ENCODE results near the gene FMNL2.

The FMNL2 gene

DNA sequence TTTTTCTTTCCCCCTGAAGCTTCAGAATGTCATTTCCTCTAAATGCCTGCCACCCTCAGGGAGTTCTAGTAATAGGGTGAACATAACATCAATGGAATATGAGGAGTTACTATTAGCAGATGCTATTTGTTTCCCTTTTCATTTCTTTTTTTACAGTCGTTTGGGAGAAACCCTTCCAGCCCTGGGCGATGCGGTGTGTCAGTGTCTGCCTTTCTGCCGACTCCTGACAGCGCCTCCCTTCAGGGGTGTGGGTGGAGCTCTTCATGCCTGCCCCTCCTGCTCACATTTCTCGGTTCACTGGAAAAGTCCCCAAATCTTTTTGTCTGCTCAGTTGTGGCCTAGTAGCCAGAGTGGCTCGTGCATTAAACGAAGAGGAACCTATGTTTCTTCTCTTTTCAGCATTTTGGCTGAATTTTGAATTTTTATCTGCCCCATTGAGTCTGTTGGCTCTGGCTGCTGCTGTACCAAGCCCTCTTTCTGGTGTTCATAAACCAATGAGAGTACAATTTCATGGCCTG is 72.3 kb downstream of the FMNL2 start:
- H3K4me3 ChIP-seq (ENCODE audit: low read depth, low read length), result peak overlapping the region; percentile 22

DNA sequence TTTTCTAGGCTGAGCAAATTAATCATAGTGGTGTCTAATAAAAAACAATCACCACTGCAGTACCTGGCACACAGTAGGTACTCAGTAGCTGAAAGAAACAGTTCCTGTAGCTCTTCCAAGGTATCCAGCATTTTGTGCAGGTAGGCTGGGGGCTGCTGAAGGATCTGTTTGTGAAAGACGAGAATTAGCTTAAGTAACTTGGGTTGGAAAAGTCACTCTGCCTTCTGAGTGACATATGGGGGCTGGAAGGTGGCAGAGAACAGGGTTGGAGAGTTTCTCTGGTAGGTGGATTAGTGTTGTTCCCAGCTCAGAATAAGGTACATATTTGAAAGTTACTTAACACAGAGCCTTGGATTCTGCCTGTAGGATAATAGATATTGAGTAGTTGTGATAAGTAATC is 72.8 kb downstream of the FMNL2 start:
- Histone ChIP-seq H3K27ac (no peak overlapping the region), H3K27me3 (replicated peaks) (no peaks in the 10 kb centered on the region), H3K36me3 (replicated peaks) (no peaks in the 10 kb centered on the region), H3K4me3 (ENCODE audit: low read depth, low read length) (no peak overlapping the region)
- in situ Hi-C loops (cut with HindIII; ENCODE audit: low pct_ligation_motif_present, low sequenced_read_pairs), result no loop called here
- TF ChIP-seq, protein P1, sequence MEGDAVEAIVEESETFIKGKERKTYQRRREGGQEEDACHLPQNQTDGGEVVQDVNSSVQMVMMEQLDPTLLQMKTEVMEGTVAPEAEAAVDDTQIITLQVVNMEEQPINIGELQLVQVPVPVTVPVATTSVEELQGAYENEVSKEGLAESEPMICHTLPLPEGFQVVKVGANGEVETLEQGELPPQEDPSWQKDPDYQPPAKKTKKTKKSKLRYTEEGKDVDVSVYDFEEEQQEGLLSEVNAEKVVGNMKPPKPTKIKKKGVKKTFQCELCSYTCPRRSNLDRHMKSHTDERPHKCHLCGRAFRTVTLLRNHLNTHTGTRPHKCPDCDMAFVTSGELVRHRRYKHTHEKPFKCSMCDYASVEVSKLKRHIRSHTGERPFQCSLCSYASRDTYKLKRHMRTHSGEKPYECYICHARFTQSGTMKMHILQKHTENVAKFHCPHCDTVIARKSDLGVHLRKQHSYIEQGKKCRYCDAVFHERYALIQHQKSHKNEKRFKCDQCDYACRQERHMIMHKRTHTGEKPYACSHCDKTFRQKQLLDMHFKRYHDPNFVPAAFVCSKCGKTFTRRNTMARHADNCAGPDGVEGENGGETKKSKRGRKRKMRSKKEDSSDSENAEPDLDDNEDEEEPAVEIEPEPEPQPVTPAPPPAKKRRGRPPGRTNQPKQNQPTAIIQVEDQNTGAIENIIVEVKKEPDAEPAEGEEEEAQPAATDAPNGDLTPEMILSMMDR (IDR thresholded peaks at IDR 0.05; ENCODE audit: low read depth, low read length, missing control alignments), result no peak
- DNase-seq, result no peak

More for the DNA sequence above, 72.3 kb downstream of the FMNL2 start:
- H3K27me3 ChIP-seq (replicated peaks), result no peaks in the 10 kb centered on the region
- no peaks in the 10 kb centered on the region for H3K36me3 ChIP-seq (replicated peaks)
- TF ChIP-seq, protein P1 (IDR thresholded peaks at IDR 0.05; ENCODE audit: low read depth, low read length, missing control alignments), result peak; percentile 9
- H3K27ac ChIP-seq, result no peak overlapping the region
- peak; percentile 53 for DNase-seq
- in situ Hi-C loops (cut with HindIII; ENCODE audit: low pct_ligation_motif_present, low sequenced_read_pairs), result no loop called here

DNA sequence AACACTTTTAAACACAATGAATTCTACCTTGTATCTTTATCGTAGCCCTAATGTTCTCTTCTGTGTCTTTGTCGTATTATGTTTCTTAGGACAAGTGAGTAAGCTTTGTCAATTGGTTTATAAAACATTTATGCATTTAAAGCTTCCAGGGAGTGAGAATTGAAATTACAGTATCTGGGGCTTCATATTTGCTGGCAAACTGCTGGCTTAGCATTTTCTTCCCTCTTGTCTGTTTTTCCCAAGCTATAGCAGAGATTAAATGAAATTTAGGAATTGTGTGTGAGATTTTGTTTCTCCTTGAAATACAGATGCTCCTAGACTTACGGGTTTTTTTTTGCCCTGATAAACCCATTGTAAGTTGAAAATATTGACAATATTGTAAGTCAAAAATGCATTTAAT is 73.3 kb downstream of the FMNL2 start:
- no peak for DNase-seq
- TF ChIP-seq, protein P1 (IDR thresholded peaks at IDR 0.05; ENCODE audit: low read depth, low read length, missing control alignments), result no peak

DNA sequence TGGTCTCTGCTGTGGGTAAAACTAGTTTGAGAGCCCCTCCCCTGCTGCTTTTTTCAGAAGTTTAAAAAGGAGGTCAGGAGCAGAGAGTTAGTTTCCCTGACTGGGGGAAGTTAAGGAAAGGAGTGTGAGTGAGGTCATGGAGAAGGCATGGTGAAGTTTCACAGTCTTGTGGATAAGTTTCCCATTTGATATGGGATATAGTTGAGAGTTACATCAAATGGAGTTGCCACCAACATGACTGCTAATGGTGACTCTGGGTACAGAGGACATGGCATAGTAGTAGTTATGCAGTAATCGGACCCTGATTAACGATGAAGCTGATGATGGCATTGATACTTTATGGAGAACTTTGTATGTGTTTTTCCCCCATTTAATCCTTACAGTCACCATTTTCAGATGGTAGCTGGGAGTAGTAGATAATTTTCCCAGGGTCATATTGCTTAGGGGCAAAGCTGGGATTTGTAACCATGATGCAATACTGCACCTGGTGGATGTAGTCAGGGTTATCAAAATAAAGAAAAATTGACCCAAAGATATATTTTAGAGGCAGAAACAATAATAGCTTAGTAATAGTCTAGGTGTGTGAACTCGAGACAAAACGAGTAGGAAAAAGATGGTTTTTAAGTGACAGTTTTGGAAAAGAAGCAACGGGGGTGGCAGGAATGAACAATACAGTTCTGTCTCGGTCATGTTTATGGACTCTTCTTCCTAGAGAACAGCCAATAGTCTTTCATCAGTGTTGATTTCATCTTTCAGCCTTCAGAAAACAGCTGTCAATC is 74.6 kb downstream of the FMNL2 start:
- TF ChIP-seq, protein P1 (IDR thresholded peaks at IDR 0.05; ENCODE audit: low read depth, low read length, missing control alignments), result no peak
- Histone ChIP-seq H3K27ac (no peak overlapping the region), H3K36me3 (replicated peaks) (no peaks in the 10 kb centered on the region), H3K4me3 (ENCODE audit: low read depth, low read length) (no peak overlapping the region), H3K27me3 (replicated peaks) (no peaks in the 10 kb centered on the region)
- in situ Hi-C loops (cut with HindIII; ENCODE audit: low pct_ligation_motif_present, low sequenced_read_pairs), result no loop called here
- no peak for DNase-seq

More for the DNA sequence above, 73.3 kb downstream of the FMNL2 start:
- H3K27ac ChIP-seq, result no peak overlapping the region
- H3K36me3 ChIP-seq (replicated peaks), result no peaks in the 10 kb centered on the region
- no peak overlapping the region for H3K4me3 ChIP-seq (ENCODE audit: low read depth, low read length)
- H3K27me3 ChIP-seq (replicated peaks), result no peaks in the 10 kb centered on the region
- in situ Hi-C loops (cut with HindIII; ENCODE audit: low pct_ligation_motif_present, low sequenced_read_pairs), result no loop called here

DNA sequence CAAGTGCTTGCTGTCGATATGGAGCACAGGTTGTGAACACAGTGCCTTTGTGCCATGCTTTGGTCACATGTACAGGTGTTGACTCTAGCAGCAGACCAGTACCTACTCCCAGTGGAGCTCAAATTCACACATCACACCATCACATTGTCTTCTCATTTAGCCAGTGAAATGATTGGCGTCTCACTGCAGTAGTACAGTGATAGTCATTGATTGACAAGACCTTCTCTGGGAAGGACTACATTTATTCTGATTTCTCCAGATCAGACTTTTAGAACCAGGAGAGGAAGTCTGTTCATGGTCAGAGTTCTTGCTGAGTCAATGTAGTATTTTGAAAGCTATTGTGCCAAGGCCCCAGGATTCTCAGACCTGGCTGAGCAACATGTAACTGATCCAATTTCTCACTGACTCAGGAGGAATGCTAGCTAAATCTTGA is 75.2 kb downstream of the FMNL2 start:
- TF ChIP-seq, protein P1 (IDR thresholded peaks at IDR 0.05; ENCODE audit: low read depth, low read length, missing control alignments), result no peak
- Histone ChIP-seq H3K27ac (no peak overlapping the region), H3K27me3 (replicated peaks) (no peaks in the 10 kb centered on the region), H3K36me3 (replicated peaks) (no peaks in the 10 kb centered on the region), H3K4me3 (ENCODE audit: low read depth, low read length) (no peak overlapping the region)
- DNase-seq, result peak; percentile 40
- in situ Hi-C loops (cut with HindIII; ENCODE audit: low pct_ligation_motif_present, low sequenced_read_pairs), result no loop called here

Measured in brain microvascular endothelial cell (primary cell).